ENCODE data around the gene CT45A10. TPM values are rescaled to one million over a fixed set of nuclear protein-coding genes. Genes with fewer than 3 reads are reported as not detected.
A peak's percentile ranks its signal among the peaks of the same experiment; 100 is the strongest.
"Not testable (repeated sequence)": the region's sequence is repeated elsewhere in the genome, so short reads cannot be mapped to it uniquely, and the experiment has no call there.

The CT45A10 gene
- total RNA-seq, 1 experiment from 2014 or later: not detected

DNA sequence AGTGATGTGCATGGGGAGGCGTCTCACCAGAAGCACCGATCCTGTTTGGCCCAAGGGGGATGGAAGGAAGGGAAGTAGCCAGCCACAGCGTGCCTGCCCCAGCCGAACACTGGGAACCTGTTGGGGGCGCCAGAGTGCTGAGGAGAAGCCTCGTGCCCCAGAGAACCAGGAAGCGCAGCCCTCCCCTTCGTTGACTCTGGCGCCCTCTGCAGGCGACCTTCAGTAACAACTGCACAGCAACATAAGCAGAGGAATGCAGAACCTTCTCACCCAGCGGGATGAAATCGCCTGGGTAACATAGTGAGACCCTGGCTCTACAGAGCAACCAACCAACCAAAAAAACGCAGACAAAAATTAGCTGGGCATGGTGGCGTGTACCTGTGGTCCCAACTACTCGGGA lies 4.3 kb downstream of the CT45A10 start:
- H3K27ac Mint-ChIP-seq (ENCODE audit: low read depth, unreplicated experiment); H3K36me3 Mint-ChIP-seq (ENCODE audit: insufficient read depth, unreplicated experiment); H3K9me3 Mint-ChIP-seq (ENCODE audit: unreplicated experiment); CTCF ChIA-PET; POLR2A ChIA-PET; H3K4me1 Mint-ChIP-seq (ENCODE audit: insufficient read depth, unreplicated experiment); intact Hi-C loops (cut with micrococcal nuclease); BruUV-seq (replicated peaks); H3K4me3 Mint-ChIP-seq (ENCODE audit: unreplicated experiment); H3K27me3 Mint-ChIP-seq (ENCODE audit: insufficient read depth, unreplicated experiment): not testable (repeated sequence)
- TF ChIP-seq, protein P1, sequence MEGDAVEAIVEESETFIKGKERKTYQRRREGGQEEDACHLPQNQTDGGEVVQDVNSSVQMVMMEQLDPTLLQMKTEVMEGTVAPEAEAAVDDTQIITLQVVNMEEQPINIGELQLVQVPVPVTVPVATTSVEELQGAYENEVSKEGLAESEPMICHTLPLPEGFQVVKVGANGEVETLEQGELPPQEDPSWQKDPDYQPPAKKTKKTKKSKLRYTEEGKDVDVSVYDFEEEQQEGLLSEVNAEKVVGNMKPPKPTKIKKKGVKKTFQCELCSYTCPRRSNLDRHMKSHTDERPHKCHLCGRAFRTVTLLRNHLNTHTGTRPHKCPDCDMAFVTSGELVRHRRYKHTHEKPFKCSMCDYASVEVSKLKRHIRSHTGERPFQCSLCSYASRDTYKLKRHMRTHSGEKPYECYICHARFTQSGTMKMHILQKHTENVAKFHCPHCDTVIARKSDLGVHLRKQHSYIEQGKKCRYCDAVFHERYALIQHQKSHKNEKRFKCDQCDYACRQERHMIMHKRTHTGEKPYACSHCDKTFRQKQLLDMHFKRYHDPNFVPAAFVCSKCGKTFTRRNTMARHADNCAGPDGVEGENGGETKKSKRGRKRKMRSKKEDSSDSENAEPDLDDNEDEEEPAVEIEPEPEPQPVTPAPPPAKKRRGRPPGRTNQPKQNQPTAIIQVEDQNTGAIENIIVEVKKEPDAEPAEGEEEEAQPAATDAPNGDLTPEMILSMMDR (IDR thresholded peaks at IDR 0.05; ENCODE audit: unreplicated experiment): peak; percentile 27
- peak; percentile 22 for DNase-seq (ENCODE audit: unreplicated experiment)

DNA sequence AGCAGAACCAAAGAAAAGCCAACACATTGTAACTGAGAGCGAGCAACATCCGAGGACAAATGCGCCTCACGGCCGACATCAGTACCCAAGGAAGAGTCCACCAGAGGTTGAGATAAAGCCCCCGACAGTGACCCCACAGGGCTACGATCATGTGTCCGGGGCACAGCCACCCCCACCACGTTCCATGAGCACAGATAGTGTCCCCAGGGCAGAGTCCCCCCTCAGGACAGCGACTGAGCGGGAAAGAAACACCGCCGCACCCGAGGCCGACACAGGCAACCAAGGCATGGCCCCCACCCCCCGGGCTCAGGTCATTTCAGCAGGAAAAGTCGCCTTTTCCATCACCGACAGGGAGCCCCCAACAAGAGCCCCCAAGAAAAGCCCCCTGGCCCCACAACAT lies 5.0 kb downstream of the CT45A10 start:
- H3K4me1 Mint-ChIP-seq (ENCODE audit: insufficient read depth, unreplicated experiment); H3K27me3 Mint-ChIP-seq (ENCODE audit: insufficient read depth, unreplicated experiment); intact Hi-C loops (cut with micrococcal nuclease); DNase-seq (ENCODE audit: unreplicated experiment); H3K36me3 Mint-ChIP-seq (ENCODE audit: insufficient read depth, unreplicated experiment); CTCF ChIA-PET; POLR2A ChIA-PET; H3K27ac Mint-ChIP-seq (ENCODE audit: low read depth, unreplicated experiment); H3K4me3 Mint-ChIP-seq (ENCODE audit: unreplicated experiment); H3K9me3 Mint-ChIP-seq (ENCODE audit: unreplicated experiment); BruUV-seq (replicated peaks): not testable (repeated sequence)

DNA sequence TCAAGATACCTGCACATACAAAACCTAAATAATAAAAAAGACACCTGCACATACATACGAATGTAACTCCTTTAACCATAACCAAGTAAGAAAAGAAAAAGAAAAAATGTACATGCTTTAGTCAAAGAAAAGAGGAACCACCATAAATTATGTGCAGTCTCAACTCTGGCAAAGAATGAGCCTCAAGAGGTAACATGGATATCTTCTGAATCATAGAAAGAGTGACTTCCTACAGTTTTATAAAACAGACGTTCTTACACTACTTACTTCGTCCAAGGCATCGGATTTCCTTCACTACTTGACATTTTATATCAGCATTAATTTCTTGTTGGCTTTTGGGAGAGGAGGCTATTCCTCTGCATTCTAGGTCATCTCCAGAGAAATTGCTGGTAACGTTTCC lies 10.5 kb downstream of the CT45A10 start:
- POLR2A ChIA-PET; DNase-seq (ENCODE audit: unreplicated experiment); BruUV-seq (replicated peaks); CTCF ChIA-PET; H3K36me3 Mint-ChIP-seq (ENCODE audit: insufficient read depth, unreplicated experiment); H3K27ac Mint-ChIP-seq (ENCODE audit: low read depth, unreplicated experiment); H3K9me3 Mint-ChIP-seq (ENCODE audit: unreplicated experiment); H3K4me3 Mint-ChIP-seq (ENCODE audit: unreplicated experiment); intact Hi-C loops (cut with micrococcal nuclease); H3K4me1 Mint-ChIP-seq (ENCODE audit: insufficient read depth, unreplicated experiment): not testable (repeated sequence)
- peaks cover 11% of the 10 kb centered on the region for H3K27me3 Mint-ChIP-seq (ENCODE audit: insufficient read depth, unreplicated experiment)

DNA sequence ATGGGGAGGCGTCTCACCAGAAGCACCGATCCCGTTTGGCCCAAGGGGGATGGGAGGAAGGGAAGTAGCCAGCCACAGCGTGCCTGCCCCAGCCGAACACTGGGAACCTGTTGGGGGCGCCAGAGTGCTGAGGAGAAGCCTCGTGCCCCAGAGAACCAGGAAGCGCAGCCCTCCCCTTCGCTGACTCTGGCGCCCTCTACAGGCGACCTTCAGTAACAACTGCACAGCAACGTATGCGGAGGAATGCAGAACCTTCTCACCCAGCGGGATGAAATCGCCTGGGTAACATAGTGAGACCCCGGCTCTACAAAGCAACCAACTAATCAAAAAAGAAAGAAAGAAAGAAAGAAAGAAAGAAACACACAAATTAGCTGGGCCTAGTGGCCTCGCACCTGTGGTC lies 21.5 kb downstream of the CT45A10 start, which contains the start of gene CT45A9:
Gene CT45A9 (minus strand): TSS at position 101 of the 400 bp plus-strand sequence. CDS start 3,751 bp downstream, outside the sequence.
- H3K9me3 Mint-ChIP-seq (ENCODE audit: unreplicated experiment); DNase-seq (ENCODE audit: unreplicated experiment); H3K27me3 Mint-ChIP-seq (ENCODE audit: insufficient read depth, unreplicated experiment); BruUV-seq (replicated peaks); H3K36me3 Mint-ChIP-seq (ENCODE audit: insufficient read depth, unreplicated experiment); intact Hi-C loops (cut with micrococcal nuclease); CTCF ChIA-PET; H3K4me1 Mint-ChIP-seq (ENCODE audit: insufficient read depth, unreplicated experiment); H3K4me3 Mint-ChIP-seq (ENCODE audit: unreplicated experiment); POLR2A ChIA-PET; H3K27ac Mint-ChIP-seq (ENCODE audit: low read depth, unreplicated experiment): not testable (repeated sequence)

DNA sequence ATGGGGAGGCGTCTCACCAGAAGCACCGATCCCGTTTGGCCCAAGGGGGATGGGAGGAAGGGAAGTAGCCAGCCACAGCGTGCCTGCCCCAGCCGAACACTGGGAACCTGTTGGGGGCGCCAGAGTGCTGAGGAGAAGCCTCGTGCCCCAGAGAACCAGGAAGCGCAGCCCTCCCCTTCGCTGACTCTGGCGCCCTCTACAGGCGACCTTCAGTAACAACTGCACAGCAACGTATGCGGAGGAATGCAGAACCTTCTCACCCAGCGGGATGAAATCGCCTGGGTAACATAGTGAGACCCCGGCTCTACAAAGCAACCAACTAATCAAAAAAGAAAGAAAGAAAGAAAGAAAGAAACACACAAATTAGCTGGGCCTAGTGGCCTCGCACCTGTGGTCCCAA lies 38.8 kb downstream of the CT45A10 start, which contains the start of gene CT45A8:
Gene CT45A8 (minus strand): TSS at position 101 of the 400 bp plus-strand sequence. CDS start 3,755 bp downstream, outside the sequence.
- H3K9me3 Mint-ChIP-seq (ENCODE audit: unreplicated experiment); H3K27ac Mint-ChIP-seq (ENCODE audit: low read depth, unreplicated experiment); intact Hi-C loops (cut with micrococcal nuclease); H3K4me3 Mint-ChIP-seq (ENCODE audit: unreplicated experiment); CTCF ChIA-PET; H3K36me3 Mint-ChIP-seq (ENCODE audit: insufficient read depth, unreplicated experiment); H3K4me1 Mint-ChIP-seq (ENCODE audit: insufficient read depth, unreplicated experiment); DNase-seq (ENCODE audit: unreplicated experiment); BruUV-seq (replicated peaks); POLR2A ChIA-PET: not testable (repeated sequence)
- peaks cover 11% of the 10 kb centered on the region for H3K27me3 Mint-ChIP-seq (ENCODE audit: insufficient read depth, unreplicated experiment)

DNA sequence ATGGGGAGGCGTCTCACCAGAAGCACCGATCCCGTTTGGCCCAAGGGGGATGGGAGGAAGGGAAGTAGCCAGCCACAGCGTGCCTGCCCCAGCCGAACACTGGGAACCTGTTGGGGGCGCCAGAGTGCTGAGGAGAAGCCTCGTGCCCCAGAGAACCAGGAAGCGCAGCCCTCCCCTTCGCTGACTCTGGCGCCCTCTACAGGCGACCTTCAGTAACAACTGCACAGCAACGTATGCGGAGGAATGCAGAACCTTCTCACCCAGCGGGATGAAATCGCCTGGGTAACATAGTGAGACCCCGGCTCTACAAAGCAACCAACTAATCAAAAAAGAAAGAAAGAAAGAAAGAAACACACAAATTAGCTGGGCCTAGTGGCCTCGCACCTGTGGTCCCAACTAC lies 56.1 kb downstream of the CT45A10 start, which contains the start of gene CT45A7:
Gene CT45A7 (minus strand): TSS at position 101 of the 400 bp plus-strand sequence. CDS start 3,747 bp downstream, outside the sequence.
- H3K27me3 Mint-ChIP-seq (ENCODE audit: insufficient read depth, unreplicated experiment); H3K27ac Mint-ChIP-seq (ENCODE audit: low read depth, unreplicated experiment); H3K9me3 Mint-ChIP-seq (ENCODE audit: unreplicated experiment); POLR2A ChIA-PET; intact Hi-C loops (cut with micrococcal nuclease); DNase-seq (ENCODE audit: unreplicated experiment); H3K4me1 Mint-ChIP-seq (ENCODE audit: insufficient read depth, unreplicated experiment); H3K36me3 Mint-ChIP-seq (ENCODE audit: insufficient read depth, unreplicated experiment); CTCF ChIA-PET; H3K4me3 Mint-ChIP-seq (ENCODE audit: unreplicated experiment); BruUV-seq (replicated peaks): not testable (repeated sequence)

Other genes with a start within 250 kb of the CT45A10 start
- not detected in 2 replicates for gene CT45A1, start 179.8 kb downstream of the CT45A10 start, total RNA-seq (2022)
- gene CT45A3, start 125.3 kb downstream of the CT45A10 start, total RNA-seq (2022): not detected in 2 replicates
- gene CT45A5, start 107.9 kb downstream of the CT45A10 start, total RNA-seq (2022): not detected in 2 replicates
- gene CT45A6, start 90.7 kb downstream of the CT45A10 start, total RNA-seq (2022): not detected in 2 replicates
- not detected in 2 replicates for gene CT45A2, start 73.4 kb downstream of the CT45A10 start, total RNA-seq (2022)
- gene CT45A7, start 56.2 kb downstream of the CT45A10 start, total RNA-seq (2022): not detected in 2 replicates
- not detected in 2 replicates for gene CT45A8, start 38.9 kb downstream of the CT45A10 start, total RNA-seq (2022)
- not detected in 2 replicates for gene CT45A9, start 21.6 kb downstream of the CT45A10 start, total RNA-seq (2022)
- gene SAGE1, start 272 bp upstream of the CT45A10 start, total RNA-seq (2022): not detected in 2 replicates
- 24.1 and 27.7 TPM in 2 replicates for gene MMGT1, start 80.5 kb upstream of the CT45A10 start, total RNA-seq (2022)
- gene SLC9A6, start 92.0 kb upstream of the CT45A10 start, total RNA-seq (2022): 8.1 and 10.7 TPM in 2 replicates

Data from MCF 10A (cell line).